Endothelial cell of umbilical vein (primary cell): ENCODE measurements around the gene AGMO. TPM values are rescaled to one million over a fixed set of nuclear protein-coding genes. Genes with fewer than 3 reads are reported as not detected.
A peak's percentile ranks its signal among the peaks of the same experiment; 100 is the strongest.

Experiments
- BruUV-seq: library from RNA; stranded (reverse); fragments of 400-500 nt; replicated peaks from 2 replicates; lab custom pipeline; 2021; lab: Mats Ljungman, UMichigan
- CTCF ChIA-PET: fragments of 300-600, 350-600 bp; sonication (Branson Sonifier 250); formaldehyde crosslinking; loops from one replicate; lab custom pipeline; 2021; ENCODE audit warnings: antibody characterized with exemption, inconsistent platforms; lab: Charles Lee
- POLR2A ChIA-PET: fragments of 300-600, 350-600 bp; sonication (Branson Sonifier 250); formaldehyde crosslinking; loops from one replicate; lab custom pipeline; 2021; ENCODE audit warnings: antibody characterized with exemption, inconsistent platforms; lab: Charles Lee
- DNase-seq: peaks from one replicate; pipeline ENCODE4 v3.0.0-alpha.2; 2011; ENCODE audit warnings: low read depth, low spot score
- FAIRE-seq: peaks from 2 replicates; lab custom pipeline; 2011; peaks lifted over from hg19 to GRCh38; lab: Jason Lieb, UNC
- H2AFZ ChIP-seq: 2 replicates; pipeline ENCODE4 v1.6.0; 2012; ENCODE audit warnings: low read depth, low read length, control low read depth, inconsistent platforms
- H3K27ac ChIP-seq: 2 replicates; pipeline ENCODE4 v1.5.1; 2011; ENCODE audit warnings: low read depth, mild to moderate bottlenecking, control low read depth, low read length, moderate library complexity; ENCODE audit not compliant: insufficient read depth
- H3K27me3 ChIP-seq, 2 experiments: 2 replicates each; pipeline versions ENCODE4 v1.6.0 to v1.6.1; 2011; ENCODE audit warnings: low read length in 2 of 2, mixed read lengths in 1 of 2; ENCODE audit not compliant: control insufficient read depth in 2 of 2, insufficient read depth in 2 of 2
- H3K36me3 ChIP-seq, 2 experiments: 2 replicates in 1 of 2; 3 replicates in 1 of 2; pipeline ENCODE4 v1.5.1; 2011; ENCODE audit warnings: low read length in 2 of 2, mild to moderate bottlenecking in 1 of 2, moderate library complexity in 1 of 2; ENCODE audit not compliant: control insufficient read depth in 2 of 2, insufficient read depth in 2 of 2; ENCODE audit errors: extremely low read depth in 1 of 2
- H3K4me1 ChIP-seq: 3 replicates; pipeline ENCODE4 v1.5.1; 2011; ENCODE audit warnings: mild to moderate bottlenecking, low read length; ENCODE audit not compliant: control insufficient read depth, insufficient read depth; ENCODE audit errors: extremely low read depth
- H3K4me2 ChIP-seq: 2 replicates; pipeline ENCODE4 v1.6.1; 2011; ENCODE audit warnings: low read length, control low read depth, mixed read lengths; ENCODE audit not compliant: insufficient read depth
- H3K4me3 ChIP-seq, 3 experiments: fragments of 200-600 bp in 1 of 3; sonication (generic), shearing (Covaris generic) in 1 of 3; replicated peaks in 1 of 3; 2 replicates each; pipeline ENCODE4 v1.5.1; 2011 to 2016; ENCODE audit warnings: control low read depth in 3 of 3, low read length in 3 of 3, mild to moderate bottlenecking in 2 of 3, inconsistent platforms in 1 of 3, low read depth in 1 of 3, moderate library complexity in 1 of 3; ENCODE audit not compliant: insufficient read depth in 1 of 3
- H3K79me2 ChIP-seq: 2 replicates; pipeline ENCODE4 v1.6.0; 2012; ENCODE audit warnings: low read length, inconsistent platforms; ENCODE audit not compliant: control insufficient read depth, insufficient read depth
- H3K9ac ChIP-seq: replicated peaks from 2 replicates; pipeline ENCODE3; 2011; ENCODE audit warnings: low read length, control low read depth; ENCODE audit not compliant: insufficient read depth; ENCODE audit errors: extremely low read depth
- H3K9me1 ChIP-seq: replicated peaks from 3 replicates; pipeline ENCODE4 v1.6.0; 2011; ENCODE audit warnings: mild to moderate bottlenecking, low read length; ENCODE audit not compliant: control insufficient read depth, insufficient read depth; ENCODE audit errors: extremely low read depth
- H3K9me3 ChIP-seq: replicated peaks from 2 replicates; pipeline ENCODE4 v1.5.1; 2012; ENCODE audit warnings: low read length, inconsistent platforms; ENCODE audit not compliant: control insufficient read depth, insufficient read depth
- H4K20me1 ChIP-seq: replicated peaks from 2 replicates; pipeline ENCODE3; 2011; ENCODE audit warnings: mild to moderate bottlenecking, low read length; ENCODE audit not compliant: control insufficient read depth, insufficient read depth; ENCODE audit errors: extremely low read depth
- EZH2 ChIP-seq: IDR thresholded peaks from 2 replicates; pipeline ENCODE4 v1.6.1; 2012; ENCODE audit warnings: borderline replicate concordance, low read depth, mild to moderate bottlenecking, moderate library complexity, low read length, inconsistent platforms; ENCODE audit not compliant: severe bottlenecking
- GATA2 ChIP-seq: IDR thresholded peaks from 2 replicates; pipeline ENCODE4 v1.7.0; 2011; ENCODE audit warnings: low read depth, mild to moderate bottlenecking, moderate library complexity, mixed read lengths, low read length; ENCODE audit not compliant: insufficient read length, insufficient read depth
- MYC ChIP-seq: IDR thresholded peaks from one replicate; pipeline ENCODE4 v1.6.1; 2011; ENCODE audit warnings: mild to moderate bottlenecking, low read depth, low read length
- POLR2A ChIP-seq: IDR thresholded peaks from 2 replicates; pipeline ENCODE4 v1.6.1; 2012; ENCODE audit warnings: low read depth, mild to moderate bottlenecking, control low read depth, low read length
- POLR2AphosphoS5 ChIP-seq: IDR thresholded peaks from 2 replicates; pipeline ENCODE4 v1.6.1; 2012; ENCODE audit warnings: low read depth, mild to moderate bottlenecking, control low read depth, low read length, moderate library complexity; ENCODE audit not compliant: insufficient read depth
- dilution Hi-C: fragments of 300-500 bp; cut with MboI; formaldehyde crosslinking; loops from one replicate; pipeline ENCODE4 v1.15.0; 2019; ENCODE audit warnings: low sequenced_read_pairs; ENCODE audit not compliant: extremely low pct_ligation_motif_present
- intact Hi-C: fragments of 100-400 bp; cut with micrococcal nuclease; formaldehyde crosslinking; loops from one replicate; pipeline ENCODE4 v1.10.0; 2022
- polyA plus RNA-seq, 4 experiments: library from polyadenylated mRNA; depleted of rRNA in 3 of 4; stranded (reverse) in 3 of 4; unstranded in 1 of 4; fragments of >200 nt; gene quantifications; 2 replicates each; pipeline versions ENCODE4 v1.2.1 to v1.2.3, GENCODE V29; 2011 to 2012; ENCODE audit warnings: missing spikeins in 1 of 4
- total RNA-seq: library from RNA; stranded (reverse); gene quantifications from 2 replicates; pipeline ENCODE4 v1.2.3, GENCODE V29; 2021
- TF ChIP-seq, protein P1 (sequence below): IDR thresholded peaks from 2 replicates; pipeline ENCODE4 v1.6.1; 2011; ENCODE audit not compliant: insufficient read depth, insufficient read length
- TF ChIP-seq, protein P2 (sequence below), 2 donors: IDR thresholded peaks; 1 replicate in 1 of 2; 2 replicates in 1 of 2; pipeline ENCODE4 v1.5.1; 2011; ENCODE audit warnings: low read length in 2 of 2, mild to moderate bottlenecking in 2 of 2, moderate library complexity in 2 of 2, control low read depth in 1 of 2, inconsistent platforms in 1 of 2, low read depth in 1 of 2; ENCODE audit not compliant: insufficient read depth in 1 of 2; ENCODE audit errors: extremely low read depth in 1 of 2

AGMO gene
- total and polyA plus RNA-seq, 2 donors (not counting 3 experiments of a cell fraction or from before 2014, with no cell fraction given): 0.23 to 0.40 TPM

DNA sequence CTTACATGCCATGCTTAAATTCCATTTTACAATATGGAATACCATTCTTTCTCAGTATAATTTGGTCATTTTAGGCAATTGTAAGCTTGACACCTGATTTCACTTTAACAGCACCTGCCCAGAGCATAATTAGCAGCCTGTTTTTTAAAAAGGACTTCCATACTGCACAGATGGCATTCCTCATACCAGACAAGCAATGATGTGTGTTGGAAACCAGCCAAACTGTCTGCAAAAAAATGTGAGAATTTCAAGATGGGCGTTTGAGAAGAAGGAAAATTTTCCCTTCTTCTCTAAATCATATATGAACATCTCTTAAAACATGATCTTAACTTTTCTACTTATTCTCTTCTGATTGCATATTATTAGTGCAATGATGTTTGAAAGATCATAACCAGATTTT lies 40.4 kb upstream of the AGMO start:
- BruUV-seq: no TSS peak
- intact Hi-C loops (no loop called here), dilution Hi-C loops (no loop called here)
- no peak overlapping the region for H2AFZ ChIP-seq
- H3K9ac ChIP-seq: no peak overlapping the region
- DNase-seq: peak; percentile 48
- no peaks in the 10 kb centered on the region for H3K4me1 ChIP-seq
- H3K9me1 ChIP-seq: no peaks in the 10 kb centered on the region
- no peaks in the 10 kb centered on the region for H3K36me3 ChIP-seq
- TF ChIP-seq GATA2 (no peak), POLR2A (no peak), EZH2 (no peak), POLR2AphosphoS5 (no peak)
- TF ChIP-seq, protein P1, sequence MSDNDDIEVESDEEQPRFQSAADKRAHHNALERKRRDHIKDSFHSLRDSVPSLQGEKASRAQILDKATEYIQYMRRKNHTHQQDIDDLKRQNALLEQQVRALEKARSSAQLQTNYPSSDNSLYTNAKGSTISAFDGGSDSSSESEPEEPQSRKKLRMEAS: no peak
- FAIRE-seq: no peak
- H4K20me1 ChIP-seq: no peaks in the 10 kb centered on the region
- H3K27ac ChIP-seq: no peak overlapping the region
- H3K4me2 ChIP-seq: no peak overlapping the region
- no peaks in the 10 kb centered on the region for H3K79me2 ChIP-seq
- no peaks in the 10 kb centered on the region for H3K27me3 ChIP-seq
- POLR2A ChIA-PET: no interaction called here
- no peak overlapping the region for H3K4me3 ChIP-seq
- H3K9me3 ChIP-seq: no peaks in the 10 kb centered on the region
- CTCF ChIA-PET: interaction anchor here (1.2 kb wide), 1 partner anchor 19 kb away, joined by 3 read pairs; no protein-coding TSS in a partner anchor

DNA sequence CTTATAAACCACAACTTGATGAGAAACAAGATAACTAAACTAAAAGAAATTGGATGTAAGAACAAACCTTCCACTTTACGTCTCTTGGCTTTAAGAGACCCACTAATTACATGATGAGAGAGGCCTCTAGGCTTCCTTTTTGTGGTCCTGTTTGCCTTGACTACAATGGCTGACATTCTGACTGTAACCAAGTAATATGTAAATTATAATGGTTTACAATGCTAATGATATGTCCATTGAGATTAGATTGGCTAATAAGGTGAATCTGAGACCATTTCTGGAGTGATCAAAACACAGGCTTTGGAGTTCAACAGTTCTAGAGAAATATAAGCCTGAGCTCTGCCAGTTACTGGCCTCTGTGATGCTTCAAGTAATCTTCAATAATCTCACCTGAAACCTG lies 39.4 kb upstream of the AGMO start:
- Histone ChIP-seq H3K9ac (no peak overlapping the region), H3K79me2 (no peaks in the 10 kb centered on the region), H3K4me1 (no peaks in the 10 kb centered on the region), H3K27me3 (no peaks in the 10 kb centered on the region), H3K36me3 (no peaks in the 10 kb centered on the region), H3K9me3 (no peaks in the 10 kb centered on the region), H4K20me1 (no peaks in the 10 kb centered on the region), H3K9me1 (no peaks in the 10 kb centered on the region), H3K4me2 (no peak overlapping the region), H3K27ac (no peak overlapping the region), H3K4me3 (no peak overlapping the region), H2AFZ (no peak overlapping the region)
- intact Hi-C loops (no loop called here), dilution Hi-C loops (no loop called here)
- TF ChIP-seq POLR2AphosphoS5: no peak
- TF ChIP-seq, protein P2, sequence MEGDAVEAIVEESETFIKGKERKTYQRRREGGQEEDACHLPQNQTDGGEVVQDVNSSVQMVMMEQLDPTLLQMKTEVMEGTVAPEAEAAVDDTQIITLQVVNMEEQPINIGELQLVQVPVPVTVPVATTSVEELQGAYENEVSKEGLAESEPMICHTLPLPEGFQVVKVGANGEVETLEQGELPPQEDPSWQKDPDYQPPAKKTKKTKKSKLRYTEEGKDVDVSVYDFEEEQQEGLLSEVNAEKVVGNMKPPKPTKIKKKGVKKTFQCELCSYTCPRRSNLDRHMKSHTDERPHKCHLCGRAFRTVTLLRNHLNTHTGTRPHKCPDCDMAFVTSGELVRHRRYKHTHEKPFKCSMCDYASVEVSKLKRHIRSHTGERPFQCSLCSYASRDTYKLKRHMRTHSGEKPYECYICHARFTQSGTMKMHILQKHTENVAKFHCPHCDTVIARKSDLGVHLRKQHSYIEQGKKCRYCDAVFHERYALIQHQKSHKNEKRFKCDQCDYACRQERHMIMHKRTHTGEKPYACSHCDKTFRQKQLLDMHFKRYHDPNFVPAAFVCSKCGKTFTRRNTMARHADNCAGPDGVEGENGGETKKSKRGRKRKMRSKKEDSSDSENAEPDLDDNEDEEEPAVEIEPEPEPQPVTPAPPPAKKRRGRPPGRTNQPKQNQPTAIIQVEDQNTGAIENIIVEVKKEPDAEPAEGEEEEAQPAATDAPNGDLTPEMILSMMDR (IDR thresholded peaks at IDR 0.05; ENCODE audit: extremely low read depth in 1 of 2, insufficient read depth in 1 of 2, low read depth in 1 of 2, low read length in 2 of 2): no peak
- no peak for TF ChIP-seq MYC
- ChIA-PET CTCF (no interaction called here), POLR2A (interaction anchor here (0.5 kb wide), 1 partner anchor 85 kb away, joined by 4 read pairs; the partner anchor contains the start of gene MEOX2)
- BruUV-seq: no TSS peak
- FAIRE-seq: no peak
- no peak for DNase-seq
